T follicular helper cell (primary cell): Measurements from ENCODE around the gene KIAA1671.

Experiments
- DNase-seq: peaks from one replicate; pipeline ENCODE4 v3.0.0-alpha.2; 2020; ENCODE audit warnings: low read depth

The KIAA1671 gene

GRCh38 chr22:25114369-25115362, 162.2 kb downstream of the KIAA1671 start:
- no peak for DNase-seq

GRCh38 chr22:25119609-25120008, 167.1 kb downstream of the KIAA1671 start:
- no peak for DNase-seq

- DNase-seq, result no peak
Observed at GRCh38 chr22:25120093-25120561, 167.6 kb downstream of the KIAA1671 start.

- DNase-seq, result no peak
Observed at GRCh38 chr22:25120761-25121212, 168.3 kb downstream of the KIAA1671 start.

- no peak for DNase-seq
Observed at GRCh38 chr22:25122136-25122764, 169.7 kb downstream of the KIAA1671 start.

GRCh38 chr22:25123677-25124076, 171.2 kb downstream of the KIAA1671 start:
- DNase-seq, result no peak

- no peak for DNase-seq
Observed at GRCh38 chr22:25125693-25126357, 173.3 kb downstream of the KIAA1671 start.

GRCh38 chr22:25126510-25126909, 174.0 kb downstream of the KIAA1671 start:
- no peak for DNase-seq

GRCh38 chr22:25127318-25127717, 174.8 kb downstream of the KIAA1671 start:
- no peak for DNase-seq

GRCh38 chr22:25130462-25130861, 177.9 kb downstream of the KIAA1671 start:
- no peak for DNase-seq

GRCh38 chr22:25131198-25131887, 178.8 kb downstream of the KIAA1671 start:
- DNase-seq, result no peak

GRCh38 chr22:25134028-25134427, 181.5 kb downstream of the KIAA1671 start:
- no peak for DNase-seq

GRCh38 chr22:25134451-25134850, 181.9 kb downstream of the KIAA1671 start:
- DNase-seq, result no peak

GRCh38 chr22:25136953-25137576, 184.5 kb downstream of the KIAA1671 start:
- DNase-seq, result no peak

- no peak for DNase-seq
Observed at GRCh38 chr22:25137577-25138525, 185.3 kb downstream of the KIAA1671 start.

- DNase-seq, result no peak
Observed at GRCh38 chr22:25139062-25139461, 186.5 kb downstream of the KIAA1671 start.

- no peak for DNase-seq
Observed at GRCh38 chr22:25142102-25142501, 189.6 kb downstream of the KIAA1671 start.

GRCh38 chr22:25143156-25144076, 190.9 kb downstream of the KIAA1671 start:
- no peak for DNase-seq

- no peak for DNase-seq
Observed at GRCh38 chr22:25144522-25144921, 192.0 kb downstream of the KIAA1671 start.
